Loucy (cell line): Measurements from ENCODE around the gene PAQR4.

Experiments used
- H2AFZ ChIP-seq: fragments of 200-600 bp; sonication (generic); 2 replicates; pipeline ENCODE4 v1.6.0; 2016; ENCODE audit warnings: antibody characterized with exemption, mild to moderate bottlenecking, low read length, moderate library complexity
- H3F3A ChIP-seq: fragments of 200-600 bp; 2 replicates; pipeline ENCODE4 v1.6.0; 2016; ENCODE audit warnings: antibody characterized with exemption, low read depth, mild to moderate bottlenecking
- H3K27me3 ChIP-seq: fragments of 200-600 bp; sonication (generic); 2 replicates; pipeline ENCODE4 v1.6.1; 2014; ENCODE audit warnings: low read length, mild to moderate bottlenecking; ENCODE audit not compliant: insufficient read depth, poor library complexity, severe bottlenecking
- H3K36me3 ChIP-seq: fragments of 200-600 bp; sonication (generic); 2 replicates; pipeline ENCODE4 v1.6.1; 2016; ENCODE audit warnings: low read length; ENCODE audit not compliant: insufficient read depth
- H3K4me1 ChIP-seq: fragments of 200-600 bp; sonication (generic); 2 replicates; pipeline ENCODE4 v1.5.1; 2014; ENCODE audit warnings: low read length, mild to moderate bottlenecking; ENCODE audit not compliant: insufficient read depth, poor library complexity, severe bottlenecking
- H3K4me2 ChIP-seq: fragments of 200-600 bp; sonication (generic); 2 replicates; pipeline ENCODE4 v1.6.0; 2014; ENCODE audit warnings: antibody characterized with exemption, low read length, low read depth, mild to moderate bottlenecking; ENCODE audit not compliant: poor library complexity, severe bottlenecking
- H3K4me3 ChIP-seq: fragments of 200-600 bp; sonication (generic); 2 replicates; pipeline ENCODE4 v1.5.1; 2014; ENCODE audit warnings: low read length, mild to moderate bottlenecking, mixed read lengths; ENCODE audit not compliant: poor library complexity, severe bottlenecking
- H3K79me2 ChIP-seq: fragments of 200-600 bp; sonication (generic); 2 replicates; pipeline ENCODE4 v1.6.1; 2014; ENCODE audit warnings: low read length; ENCODE audit not compliant: insufficient read depth
- H3K9ac ChIP-seq: fragments of 200-600 bp; sonication (generic); 2 replicates; pipeline ENCODE4 v1.6.0; 2014; ENCODE audit warnings: mild to moderate bottlenecking, low read depth, low read length, moderate library complexity; ENCODE audit not compliant: poor library complexity, severe bottlenecking
- H3K9me2 ChIP-seq: fragments of 200-600 bp; sonication (generic); replicated peaks from 2 replicates; pipeline ENCODE4 v1.6.1; 2016; ENCODE audit warnings: low read depth, low read length, mixed read lengths
- H3K9me3 ChIP-seq: fragments of 200-600 bp; sonication (generic); 2 replicates; pipeline ENCODE4 v1.6.1; 2014; ENCODE audit warnings: mild to moderate bottlenecking, antibody characterized with exemption, low read length, low read depth; ENCODE audit not compliant: insufficient read depth
- H4K20me1 ChIP-seq: fragments of 200-600 bp; sonication (generic); 2 replicates; pipeline ENCODE4 v1.6.0; 2014; ENCODE audit warnings: antibody characterized with exemption, low read length, mild to moderate bottlenecking; ENCODE audit not compliant: insufficient read depth, poor library complexity, severe bottlenecking
- CTCF ChIP-seq: fragments of 200-600 bp; sonication (generic); conservative IDR thresholded peaks from 2 replicates; pipeline ENCODE4 v1.5.1; 2014; ENCODE audit warnings: mild to moderate bottlenecking, antibody characterized with exemption, low read length
- EZH2phosphoT487 ChIP-seq: fragments of 200-600 bp; IDR thresholded peaks from 2 replicates; pipeline ENCODE4 v1.6.1; 2018; ENCODE audit warnings: antibody characterized with exemption, mild to moderate bottlenecking, moderate library complexity, borderline replicate concordance

Gene PAQR4

GRCh38 chr16:3008690-3009037, 39.5 kb downstream of the PAQR4 start:
- peak overlapping the region; percentile 87 for H3K9ac ChIP-seq

GRCh38 chr16:3009568-3010390, 40.6 kb downstream of the PAQR4 start:
- H4K20me1 ChIP-seq, result no peaks in the 10 kb centered on the region
- no peak overlapping the region for H2AFZ ChIP-seq
- TF ChIP-seq EZH2phosphoT487, result no peak
- no peak for TF ChIP-seq CTCF
- H3K9me3 ChIP-seq, result no peaks in the 10 kb centered on the region
- no peak overlapping the region for H3K4me3 ChIP-seq
- H3K79me2 ChIP-seq, result peaks cover 7% of the 10 kb centered on the region
- no peak overlapping the region for H3K4me2 ChIP-seq
- no peaks in the 10 kb centered on the region for H3K36me3 ChIP-seq
- H3K4me1 ChIP-seq, result peaks cover 30% of the 10 kb centered on the region
- no peak overlapping the region for H3K9ac ChIP-seq
- H3F3A ChIP-seq, result no peaks in the 10 kb centered on the region; the same call in 1 of the 2 replicates
- no peaks in the 10 kb centered on the region for H3K9me2 ChIP-seq
- no peaks in the 10 kb centered on the region for H3K27me3 ChIP-seq

More at GRCh38 chr16:3008690-3009037, 39.5 kb downstream of the PAQR4 start:
- TF ChIP-seq CTCF (no peak), EZH2phosphoT487 (no peak)
- Histone ChIP-seq H3K27me3 (no peaks in the 10 kb centered on the region), H3K4me2 (peak overlapping the region; percentile 95), H3K4me1 (peaks cover 31% of the 10 kb centered on the region), H3K9me2 (no peaks in the 10 kb centered on the region), H3K9me3 (no peaks in the 10 kb centered on the region), H3F3A (no peaks in the 10 kb centered on the region; the same call in 1 of the 2 replicates), H3K36me3 (no peaks in the 10 kb centered on the region), H2AFZ (no peak overlapping the region), H3K79me2 (peaks cover 7% of the 10 kb centered on the region), H4K20me1 (no peaks in the 10 kb centered on the region), H3K4me3 (peak overlapping the region; percentile 72)

GRCh38 chr16:3010510-3010909, 41.4 kb downstream of the PAQR4 start:
- Histone ChIP-seq H3K4me2 (no peak overlapping the region), H3K4me1 (peaks cover 27% of the 10 kb centered on the region), H3K9me3 (no peaks in the 10 kb centered on the region), H3F3A (no peaks in the 10 kb centered on the region; the same call in 1 of the 2 replicates), H4K20me1 (no peaks in the 10 kb centered on the region), H3K4me3 (no peak overlapping the region), H3K79me2 (peaks cover 7% of the 10 kb centered on the region), H2AFZ (no peak overlapping the region), H3K36me3 (no peaks in the 10 kb centered on the region), H3K27me3 (no peaks in the 10 kb centered on the region), H3K9ac (no peak overlapping the region), H3K9me2 (no peaks in the 10 kb centered on the region)
- TF ChIP-seq EZH2phosphoT487 (no peak), CTCF (no peak)
